HG03196 (cell line): Measurements from ENCODE around the gene HELZ.
"Not testable (repeated sequence)": the region's sequence is repeated elsewhere in the genome, so short reads cannot be mapped to it uniquely, and the experiment has no call there.

Source experiments
- ATAC-seq: cut with Tn5 transposase; IDR thresholded peaks from one replicate; pipeline ENCODE4 v1.9.1; 2021; ENCODE audit not compliant: unreplicated experiment

The HELZ gene

GRCh38 chr17:67265436-67266019 lies 20.5 kb upstream of the HELZ start:
- no peak for ATAC-seq

DNA sequence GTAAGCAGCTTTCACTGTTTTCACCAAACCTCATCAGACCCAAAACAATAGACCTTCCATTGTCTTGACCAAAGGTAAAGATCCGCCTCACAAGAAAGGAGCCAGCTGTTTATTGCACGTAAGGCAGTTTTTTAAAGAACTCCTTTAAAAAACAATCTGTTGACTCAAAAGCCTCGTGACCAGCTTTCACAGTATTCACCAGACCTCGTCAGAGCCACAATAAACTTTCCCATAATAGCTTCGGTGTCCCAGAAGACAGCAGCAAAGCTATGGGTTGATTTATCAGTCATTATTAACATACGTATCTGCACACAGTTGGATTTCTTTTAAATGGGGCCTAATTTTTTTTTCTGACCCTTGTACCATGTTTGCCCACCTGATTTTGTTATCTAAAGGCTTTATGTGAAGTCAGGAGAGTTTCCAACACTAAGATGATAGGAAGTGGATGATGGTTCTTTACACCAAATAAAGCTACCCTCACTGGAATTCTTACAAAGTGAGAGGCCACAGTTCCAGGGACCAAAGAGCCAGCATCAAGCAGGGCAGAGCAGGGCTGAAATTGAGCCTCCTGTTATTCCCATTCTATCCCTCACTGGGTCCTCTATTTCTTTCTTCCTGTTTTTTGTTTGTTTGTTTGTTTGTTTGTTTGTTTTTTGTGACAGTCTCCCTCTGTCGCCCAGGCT lies 17.6 kb upstream of the HELZ start:
- no peak for ATAC-seq

- ATAC-seq: no peak
Observed at GRCh38 chr17:67260170-67260987, 15.4 kb upstream of the HELZ start.

- no peak for ATAC-seq
Observed at GRCh38 chr17:67258821-67259468, 13.9 kb upstream of the HELZ start.

GRCh38 chr17:67256075-67256732 lies 11.2 kb upstream of the HELZ start:
- ATAC-seq: no peak

DNA sequence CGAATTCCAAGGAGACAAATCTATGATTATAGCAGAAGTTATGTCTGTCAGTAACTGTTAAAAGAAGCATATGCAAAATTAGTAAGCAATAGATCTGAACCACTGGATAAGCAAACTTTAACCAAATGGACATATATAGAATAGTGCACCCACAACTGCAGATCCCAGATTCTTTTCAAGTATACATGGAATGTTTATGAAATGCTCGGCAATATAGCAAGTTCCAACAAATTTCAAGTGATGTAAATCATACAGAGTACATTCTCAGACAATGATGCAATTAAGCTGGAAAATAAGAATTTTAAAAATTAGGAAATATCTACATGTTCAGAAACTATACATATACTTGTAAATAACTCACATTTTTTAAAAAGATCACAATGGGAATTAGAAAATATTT lies 8.4 kb upstream of the HELZ start:
- ATAC-seq: no peak

- ATAC-seq: not testable (repeated sequence)
Observed at GRCh38 chr17:67251586-67251985, 6.6 kb upstream of the HELZ start.

GRCh38 chr17:67248291-67248690 lies 3.3 kb upstream of the HELZ start:
- ATAC-seq: no peak

DNA sequence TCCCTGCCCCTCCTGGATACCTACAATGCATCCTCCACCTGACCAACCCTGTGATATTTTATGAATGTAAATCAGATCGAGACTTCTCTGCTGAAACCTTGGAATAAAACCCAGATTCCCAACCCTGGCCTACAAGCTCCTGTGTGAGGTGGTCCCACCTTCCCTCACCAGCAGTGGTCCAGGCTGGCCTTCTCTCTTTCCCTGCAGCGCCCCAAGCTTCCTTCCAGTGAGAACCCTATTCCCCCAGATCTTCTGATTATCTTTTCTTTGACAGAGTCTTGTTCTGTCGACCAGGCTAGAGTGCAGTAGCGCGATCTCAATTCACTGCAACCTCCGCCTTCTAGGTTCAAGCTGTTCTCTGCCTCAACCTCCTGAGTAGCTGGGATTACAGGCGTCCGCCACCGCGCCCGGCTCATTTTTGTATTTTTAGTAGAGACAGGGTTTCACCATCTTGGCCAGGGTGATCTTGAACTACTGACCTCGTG lies 2.5 kb upstream of the HELZ start:
- no peak for ATAC-seq

DNA sequence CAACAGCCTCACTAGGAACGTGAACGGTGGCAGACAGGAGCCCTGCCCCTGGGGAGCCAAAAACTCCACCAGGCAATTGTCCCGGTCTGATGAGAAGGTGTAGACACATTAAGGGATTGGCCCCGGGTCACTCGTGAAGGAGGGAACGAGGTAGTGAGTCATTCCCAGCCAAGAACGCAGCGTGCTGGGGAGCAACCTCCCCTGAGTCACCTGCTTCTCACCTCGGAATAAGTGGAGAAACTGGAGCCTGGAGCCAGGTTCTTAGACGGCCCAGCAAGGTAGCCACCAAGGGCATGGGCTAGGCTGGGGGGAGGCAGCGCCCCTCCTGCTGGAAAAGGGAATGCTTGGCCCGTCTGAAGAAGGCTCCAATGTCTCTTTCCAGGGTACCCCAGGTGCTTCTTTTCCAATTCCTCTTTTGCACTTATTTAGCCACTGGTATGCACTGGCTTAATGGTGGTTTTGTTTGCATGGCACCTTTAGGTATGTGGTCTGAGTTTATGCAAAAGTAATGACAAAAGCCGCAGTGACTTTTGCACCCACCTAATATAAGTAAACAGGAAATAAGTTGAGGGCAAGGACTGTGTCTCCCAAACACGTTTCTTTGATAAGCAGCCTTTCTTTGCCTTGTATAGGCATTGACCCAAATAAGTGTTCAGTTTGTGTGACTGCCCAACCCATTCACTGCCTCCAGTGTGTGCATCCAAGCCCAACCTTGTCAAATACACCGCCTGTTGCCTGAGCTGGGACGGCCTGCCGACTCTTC lies 1.8 kb upstream of the HELZ start:
- ATAC-seq: peak; percentile 56

DNA sequence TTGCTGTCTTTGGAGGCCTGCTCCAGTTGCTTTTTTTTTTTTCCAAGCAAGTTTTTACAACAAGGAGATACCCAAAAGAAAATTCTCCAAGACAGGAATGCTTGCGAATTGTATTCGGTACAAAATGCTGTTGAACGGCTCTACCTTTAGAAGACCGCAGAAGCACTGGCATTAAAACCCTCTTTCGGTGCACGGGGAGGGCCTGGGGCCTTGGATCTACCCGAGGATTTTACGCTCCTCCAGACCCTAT lies 1.3 kb upstream of the HELZ start:
- no peak for ATAC-seq

- ATAC-seq: no peak
Observed at GRCh38 chr17:67245694-67246402, 852 bp upstream of the HELZ start.

DNA sequence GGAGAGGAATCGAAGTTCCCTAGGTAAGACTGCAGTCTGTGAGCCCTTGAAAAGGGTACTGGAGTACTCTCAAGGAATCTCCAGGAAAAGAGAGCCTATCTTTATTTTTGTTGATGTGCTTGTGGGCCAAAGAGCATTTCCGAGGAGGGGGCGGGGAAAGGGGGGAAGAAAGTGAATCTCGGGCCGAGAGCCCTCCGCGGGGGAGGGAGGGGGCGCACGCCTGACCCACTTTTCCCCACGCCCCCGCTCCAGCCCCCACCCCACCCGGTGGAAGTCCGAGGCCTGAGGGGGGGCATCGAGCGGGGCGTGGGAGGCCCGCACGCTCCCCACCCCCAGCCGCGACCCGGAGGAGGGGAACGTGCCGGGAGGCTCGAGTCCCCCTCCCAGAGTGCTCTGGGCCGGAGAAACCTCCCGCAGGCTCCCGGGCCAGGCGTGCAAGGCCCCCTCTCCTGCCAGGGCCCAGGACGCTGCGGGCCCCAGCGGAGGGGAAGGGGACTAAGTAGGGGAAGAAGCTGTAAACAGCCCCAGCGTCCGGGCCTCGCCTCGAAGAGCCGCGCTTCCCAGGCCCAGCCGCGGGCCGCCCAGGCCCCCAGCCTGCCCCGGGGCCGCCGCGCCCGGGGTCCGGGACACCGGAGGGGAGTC lies 444 bp downstream of the HELZ start:
- peak; percentile 26 for ATAC-seq

GRCh38 chr17:67243284-67243683 lies 1.7 kb downstream of the HELZ start:
- no peak for ATAC-seq

GRCh38 chr17:67241719-67242341 lies 3.2 kb downstream of the HELZ start:
- no peak for ATAC-seq

GRCh38 chr17:67239597-67239996 lies 5.4 kb downstream of the HELZ start:
- ATAC-seq: no peak

- ATAC-seq: no peak
Observed at GRCh38 chr17:67238991-67239390, 6.0 kb downstream of the HELZ start.

DNA sequence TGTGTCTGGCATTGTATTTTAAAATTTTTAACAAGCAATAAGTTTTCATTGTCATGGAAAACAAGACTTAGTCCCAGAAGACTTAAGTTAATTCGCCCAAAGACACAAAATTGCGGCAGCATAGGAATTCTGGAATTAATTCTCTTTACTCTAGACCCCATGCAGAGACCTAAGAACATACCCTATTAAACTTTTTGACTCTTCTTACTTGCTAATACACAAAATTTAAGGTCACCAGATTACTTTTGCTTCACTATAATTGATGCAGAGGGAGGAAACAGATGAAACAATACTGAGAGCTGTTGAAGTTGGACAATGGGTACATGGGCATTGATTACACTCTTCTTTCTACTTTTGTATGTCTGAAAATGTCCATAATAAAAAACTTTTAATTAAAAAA lies 12.6 kb downstream of the HELZ start:
- ATAC-seq: no peak
